IMR-90 (cell line): ENCODE data around the gene TOP2B. TPM values are rescaled to one million over a fixed set of nuclear protein-coding genes. Genes with fewer than 3 reads are reported as not detected.
A peak's percentile ranks its signal among the peaks of the same experiment; 100 is the strongest.

Source experiments
- ATAC-seq: fragments of 200-7000 bp; cut with Tn5 transposase; 2 replicates; pipeline ENCODE4 v1.9.1; 2020; ENCODE audit warnings: low read depth, mild to moderate bottlenecking, moderate library complexity
- BruUV-seq: library from RNA; stranded (reverse); fragments of 400-500 nt; replicated peaks from 2 replicates; lab custom pipeline; 2021; lab: Mats Ljungman, UMichigan
- CTCF ChIA-PET: fragments of 300-600 bp; formaldehyde crosslinking; extraction: SDS; loops from one replicate; lab custom pipeline; 2021; ENCODE audit warnings: antibody characterized with exemption; lab: Yijun Ruan, JAX
- POLR2A ChIA-PET: fragments of 300-600 bp; sonication (Branson Sonifier 250); formaldehyde crosslinking; loops from one replicate; lab custom pipeline; 2022; ENCODE audit warnings: antibody characterized with exemption; ENCODE audit not compliant: unreplicated experiment; lab: Charles Lee
- DNase-seq: peaks from one replicate; pipeline ENCODE4 v3.0.0; 2013
- H2AFZ ChIP-seq: replicated peaks from 2 replicates; pipeline ENCODE3; 2013; ENCODE audit warnings: low read length, mild to moderate bottlenecking; ENCODE audit not compliant: poor library complexity
- H2AK5ac ChIP-seq: 2 replicates; pipeline ENCODE4 v1.6.1; 2013; ENCODE audit warnings: low read depth, low read length, inconsistent platforms
- H2AK9ac ChIP-seq: replicated peaks from 2 replicates; pipeline ENCODE3; 2013; ENCODE audit warnings: mild to moderate bottlenecking, low read depth, low read length, moderate library complexity; ENCODE audit not compliant: poor library complexity
- H2BK120ac ChIP-seq: 2 replicates; pipeline ENCODE4 v1.6.1; 2013; ENCODE audit warnings: low read depth, low read length, inconsistent platforms
- H2BK15ac ChIP-seq: 3 replicates; pipeline ENCODE4 v1.6.1; 2013; ENCODE audit warnings: low read depth, low read length, inconsistent platforms
- H2BK20ac ChIP-seq: 2 replicates; pipeline ENCODE4 v1.6.1; 2013; ENCODE audit warnings: low read depth, mild to moderate bottlenecking, inconsistent platforms, low read length, moderate library complexity
- H2BK5ac ChIP-seq: 2 replicates; pipeline ENCODE4 v1.6.1; 2013; ENCODE audit warnings: mild to moderate bottlenecking, low read depth, low read length, inconsistent platforms; ENCODE audit not compliant: poor library complexity, severe bottlenecking
- H3K14ac ChIP-seq: replicated peaks from 2 replicates; pipeline ENCODE4 v1.6.1; 2013; ENCODE audit warnings: low read depth, low read length, inconsistent platforms
- H3K18ac ChIP-seq: 2 replicates; pipeline ENCODE4 v1.6.1; 2013; ENCODE audit warnings: low read depth, low read length, control low read depth
- H3K23ac ChIP-seq: 2 replicates; pipeline ENCODE4 v1.6.1; 2013; ENCODE audit warnings: low read depth, low read length, inconsistent platforms
- H3K27ac ChIP-seq: 2 replicates; pipeline ENCODE4 v1.5.1; 2013; ENCODE audit warnings: mild to moderate bottlenecking, control low read depth, low read length; ENCODE audit not compliant: insufficient read depth
- H3K27me3 ChIP-seq: 2 replicates; pipeline ENCODE4 v1.6.1; 2013; ENCODE audit warnings: low read length; ENCODE audit not compliant: control insufficient read depth, insufficient read depth
- H3K36me3 ChIP-seq: 2 replicates; pipeline ENCODE4 v1.6.1; 2013; ENCODE audit warnings: low read length, mixed read lengths; ENCODE audit not compliant: control insufficient read depth, insufficient read depth
- H3K4ac ChIP-seq: 2 replicates; pipeline ENCODE4 v1.6.1; 2013; ENCODE audit warnings: low read depth, low read length, inconsistent platforms
- H3K4me1 ChIP-seq: 2 replicates; pipeline ENCODE4 v1.6.1; 2013; ENCODE audit warnings: low read length, mixed read lengths; ENCODE audit not compliant: control insufficient read depth, insufficient read depth
- H3K4me2 ChIP-seq: 2 replicates; pipeline ENCODE4 v1.6.1; 2013; ENCODE audit warnings: low read depth, mild to moderate bottlenecking, control low read depth, low read length, moderate library complexity
- H3K4me3 ChIP-seq: 2 replicates; pipeline ENCODE4 v1.5.1; 2013; ENCODE audit warnings: low read depth, mild to moderate bottlenecking, control low read depth, low read length, moderate library complexity; ENCODE audit not compliant: insufficient read depth
- H3K56ac ChIP-seq: 2 replicates; pipeline ENCODE4 v1.6.1; 2013; ENCODE audit warnings: low read length, inconsistent platforms; ENCODE audit not compliant: insufficient read depth; ENCODE audit errors: extremely low read depth
- H3K79me1 ChIP-seq, 2 experiments: 2 replicates each; pipeline ENCODE4 v1.6.1; 2013; ENCODE audit warnings: low read length in 2 of 2, inconsistent platforms in 1 of 2, low read depth in 1 of 2
- H3K9ac ChIP-seq: 2 replicates; pipeline ENCODE4 v1.6.1; 2013; ENCODE audit warnings: low read depth, low read length, control low read depth
- H3K9me1 ChIP-seq: 2 replicates; pipeline ENCODE4 v1.6.1; 2013; ENCODE audit warnings: low read length, inconsistent platforms; ENCODE audit not compliant: insufficient read depth
- H3K9me3 ChIP-seq: 2 replicates; pipeline ENCODE4 v1.6.1; 2013; ENCODE audit warnings: low read length; ENCODE audit not compliant: control insufficient read depth, insufficient read depth
- H4K20me1 ChIP-seq: 2 replicates; pipeline ENCODE4 v1.6.1; 2013; ENCODE audit warnings: low read length, inconsistent platforms; ENCODE audit not compliant: insufficient read depth
- H4K5ac ChIP-seq: 2 replicates; pipeline ENCODE4 v1.6.1; 2013; ENCODE audit warnings: mild to moderate bottlenecking, low read depth, low read length, control low read depth
- H4K8ac ChIP-seq, 2 experiments: 2 replicates each; pipeline ENCODE4 v1.6.1; 2013; ENCODE audit warnings: low read depth in 2 of 2, low read length in 2 of 2, control low read depth in 1 of 2, inconsistent platforms in 1 of 2
- H4K91ac ChIP-seq: 2 replicates; pipeline ENCODE4 v1.6.1; 2013; ENCODE audit warnings: low read depth, low read length, inconsistent platforms; ENCODE audit not compliant: insufficient read depth
- BHLHE40 ChIP-seq: fragments of 150-350 bp; IDR thresholded peaks from 2 replicates; pipeline ENCODE4 v1.6.1; 2016; ENCODE audit warnings: mild to moderate bottlenecking, low read depth, low read length
- CEBPB ChIP-seq: IDR thresholded peaks from 2 replicates; pipeline ENCODE4 v1.6.1; 2012; ENCODE audit warnings: low read depth, low read length, improper control_type of control experiment
- CHD1 ChIP-seq: IDR thresholded peaks from 2 replicates; pipeline ENCODE4 v1.6.1; 2012; ENCODE audit warnings: low read depth, low read length, improper control_type of control experiment
- FOS ChIP-seq: fragments of 150-350 bp; IDR thresholded peaks from 2 replicates; pipeline ENCODE4 v1.6.1; 2016; ENCODE audit warnings: low read depth, low read length
- MAFK ChIP-seq: IDR thresholded peaks from 2 replicates; pipeline ENCODE4 v1.6.1; 2012; ENCODE audit warnings: low read depth, low read length, improper control_type of control experiment
- MAZ ChIP-seq: IDR thresholded peaks from 2 replicates; pipeline ENCODE4 v1.6.1; 2012; ENCODE audit warnings: low read depth, mild to moderate bottlenecking, low read length, improper control_type of control experiment, moderate library complexity, borderline replicate concordance
- MXI1 ChIP-seq: IDR thresholded peaks from 2 replicates; pipeline ENCODE4 v1.6.1; 2012; ENCODE audit warnings: low read depth, mild to moderate bottlenecking, low read length, moderate library complexity, borderline replicate concordance
- NFE2L2 ChIP-seq: fragments of 150-350 bp; IDR thresholded peaks from 2 replicates; pipeline ENCODE4 v1.6.1; 2016; ENCODE audit warnings: low read depth, mild to moderate bottlenecking, low read length
- POLR2A ChIP-seq: IDR thresholded peaks from 2 replicates; pipeline ENCODE4 v1.6.1; 2012; ENCODE audit warnings: mild to moderate bottlenecking, low read depth, low read length
- RAD21 ChIP-seq: IDR thresholded peaks from 2 replicates; pipeline ENCODE4 v1.6.1; 2012; ENCODE audit warnings: low read length, improper control_type of control experiment
- RCOR1 ChIP-seq: IDR thresholded peaks from 2 replicates; pipeline ENCODE4 v1.6.1; 2012; ENCODE audit warnings: mild to moderate bottlenecking, low read length, improper control_type of control experiment; ENCODE audit not compliant: insufficient replicate concordance
- RFX5 ChIP-seq: IDR thresholded peaks from 2 replicates; pipeline ENCODE4 v1.8.0; 2012; ENCODE audit warnings: low read depth, mild to moderate bottlenecking, low read length, moderate library complexity
- SMC3 ChIP-seq: fragments of 150-350 bp; IDR thresholded peaks from 2 replicates; pipeline ENCODE4 v1.6.1; 2016; ENCODE audit warnings: low read depth, mild to moderate bottlenecking, antibody characterized with exemption, low read length, moderate library complexity
- WGBS, 2 experiments: methylation state at CpG; one replicate each; pipeline versions ENCODE4 v1.1.5 to v1.1.7; 2013; ENCODE audit warnings: missing lambda C conversion rate in 2 of 2; ENCODE audit not compliant: insufficient read length in 1 of 2; ENCODE audit errors: extremely low coverage in 2 of 2; 5-methylcytosine and 5-hydroxymethylcytosine counted together
- dilution Hi-C: fragments of 300-500 bp; cut with HindIII; formaldehyde crosslinking; loops from one replicate; pipeline ENCODE4 v1.14.3; 2018; ENCODE audit warnings: low sequenced_read_pairs; ENCODE audit not compliant: unreplicated experiment
- in situ Hi-C: fragments of 300-500 bp; cut with MboI; formaldehyde crosslinking; loops from 3 replicates; pipeline ENCODE4 v1.14.3; 2019; ENCODE audit warnings: low sequenced_read_pairs, inconsistent platforms, mixed read lengths
- intact Hi-C: fragments of 100-400 bp; cut with micrococcal nuclease; formaldehyde crosslinking; loops from 2 replicates; pipeline ENCODE4 v1.10.0; 2022
- polyA plus RNA-seq, 3 experiments: library from polyadenylated mRNA; depleted of rRNA; stranded (reverse); fragments of >200 nt; gene quantifications; 2 replicates each; pipeline ENCODE4 v1.2.3, GENCODE V29; 2012; ENCODE audit warnings: low replicate concordance in 1 of 3
- total RNA-seq: library from RNA; depleted of rRNA; stranded (reverse); fragments of >200 nt; gene quantifications from 2 replicates; pipeline ENCODE4 v1.2.3, GENCODE V29; 2012
- TF ChIP-seq, protein P1 (sequence below): conservative IDR thresholded peaks from 2 replicates; pipeline ENCODE4 v1.5.1; 2012; ENCODE audit warnings: mild to moderate bottlenecking, low read depth, low read length, improper control_type of control experiment
- TF ChIP-seq, protein P2 (sequence below): fragments of 150-350 bp; IDR thresholded peaks from 2 replicates; pipeline ENCODE4 v1.6.1; 2017; ENCODE audit warnings: mild to moderate bottlenecking, antibody characterized with exemption, low read length, low read depth

The TOP2B gene
- total and polyA plus RNA-seq, 2 of the 4 experiments (the other 2 are of a cell fraction): 45.5 to 53.4 TPM

- Histone ChIP-seq H2BK15ac (peak overlapping the region; percentile 76; the same call in 2 of the 3 replicates), H2BK5ac (peak overlapping the region; percentile 56), H3K9ac (no peak overlapping the region), H2AK9ac (peak overlapping the region; percentile 57), H3K4me1 (peaks cover 6% of the 10 kb centered on the region; the same call in 1 of the 2 replicates), H3K9me3 (no peaks in the 10 kb centered on the region), H3K56ac (no peak overlapping the region), H3K36me3 (no peaks in the 10 kb centered on the region), H4K91ac (peak overlapping the region; percentile 71), H3K27me3 (no peaks in the 10 kb centered on the region), H3K18ac (peak overlapping the region; percentile 14; the same call in 1 of the 2 replicates), H4K5ac (no peak overlapping the region), H3K4ac (peak overlapping the region; percentile 87), H3K4me2 (no peak overlapping the region), H3K79me1 (no peaks in the 10 kb centered on the region), H4K8ac (peak overlapping the region; percentile 49 to 57; a peak in 1 of 4 replicates), H3K9me1 (peaks cover 14% of the 10 kb centered on the region), H3K14ac (no peak overlapping the region; the same call in 1 of the 2 replicates), H2AFZ (no peak overlapping the region), H3K27ac (no peak overlapping the region), H2AK5ac (peak overlapping the region; percentile 65; the same call in 1 of the 2 replicates), H2BK20ac (peak overlapping the region; percentile 80), H3K23ac (no peak overlapping the region), H3K4me3 (no peak overlapping the region), H4K20me1 (no peaks in the 10 kb centered on the region), H2BK120ac (peak overlapping the region; percentile 89)
- TF ChIP-seq CEBPB (no peak), FOS (no peak), RFX5 (no peak), CHD1 (no peak), MXI1 (no peak), SMC3 (no peak), BHLHE40 (no peak), NFE2L2 (no peak), MAFK (no peak), RAD21 (no peak), RCOR1 (no peak), MAZ (no peak), POLR2A (no peak)
- TF ChIP-seq, protein P1, sequence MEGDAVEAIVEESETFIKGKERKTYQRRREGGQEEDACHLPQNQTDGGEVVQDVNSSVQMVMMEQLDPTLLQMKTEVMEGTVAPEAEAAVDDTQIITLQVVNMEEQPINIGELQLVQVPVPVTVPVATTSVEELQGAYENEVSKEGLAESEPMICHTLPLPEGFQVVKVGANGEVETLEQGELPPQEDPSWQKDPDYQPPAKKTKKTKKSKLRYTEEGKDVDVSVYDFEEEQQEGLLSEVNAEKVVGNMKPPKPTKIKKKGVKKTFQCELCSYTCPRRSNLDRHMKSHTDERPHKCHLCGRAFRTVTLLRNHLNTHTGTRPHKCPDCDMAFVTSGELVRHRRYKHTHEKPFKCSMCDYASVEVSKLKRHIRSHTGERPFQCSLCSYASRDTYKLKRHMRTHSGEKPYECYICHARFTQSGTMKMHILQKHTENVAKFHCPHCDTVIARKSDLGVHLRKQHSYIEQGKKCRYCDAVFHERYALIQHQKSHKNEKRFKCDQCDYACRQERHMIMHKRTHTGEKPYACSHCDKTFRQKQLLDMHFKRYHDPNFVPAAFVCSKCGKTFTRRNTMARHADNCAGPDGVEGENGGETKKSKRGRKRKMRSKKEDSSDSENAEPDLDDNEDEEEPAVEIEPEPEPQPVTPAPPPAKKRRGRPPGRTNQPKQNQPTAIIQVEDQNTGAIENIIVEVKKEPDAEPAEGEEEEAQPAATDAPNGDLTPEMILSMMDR: no peak
- TF ChIP-seq, protein P2, sequence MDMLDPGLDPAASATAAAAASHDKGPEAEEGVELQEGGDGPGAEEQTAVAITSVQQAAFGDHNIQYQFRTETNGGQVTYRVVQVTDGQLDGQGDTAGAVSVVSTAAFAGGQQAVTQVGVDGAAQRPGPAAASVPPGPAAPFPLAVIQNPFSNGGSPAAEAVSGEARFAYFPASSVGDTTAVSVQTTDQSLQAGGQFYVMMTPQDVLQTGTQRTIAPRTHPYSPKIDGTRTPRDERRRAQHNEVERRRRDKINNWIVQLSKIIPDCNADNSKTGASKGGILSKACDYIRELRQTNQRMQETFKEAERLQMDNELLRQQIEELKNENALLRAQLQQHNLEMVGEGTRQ: no peak
- POLR2A ChIA-PET: interaction anchor here (0.5 kb wide), 1 partner anchor 631 kb away, joined by 4 read pairs; no protein-coding TSS in a partner anchor
- no TSS peak for BruUV-seq
- CTCF ChIA-PET: interaction anchor here (0.5 to 1.2 kb wide), 2 partner anchors 12 to 891 kb away, joined by 3 to 5 read pairs; no protein-coding TSS in a partner anchor
- dilution Hi-C loops: no loop called here
- ATAC-seq: no peak
- intact Hi-C loops: no loop called here
- no CpG with 5 or more reads among the region's 7 CpGs for WGBS, 2 experiments
- in situ Hi-C loops: loop anchor here (10.0 to 25.0 kb wide), 2 partner anchors 617 to 1319 kb away; no protein-coding TSS in a partner anchor
- DNase-seq: no peak
Observed at GRCh38 chr3:25581335-25581734, 83.4 kb downstream of the TOP2B start.
